NOMO-1 treated with DMSO at 0.1 percent for 48 hours (cell line): ENCODE measurements around the gene NCOA5.
A peak's percentile ranks its signal among the peaks of the same experiment; 100 is the strongest.

Source experiments
- DNase-seq: peaks from one replicate; lab custom pipeline; 2025; ENCODE audit not compliant: unreplicated experiment; lab: John Stamatoyannopoulos, UW

Gene NCOA5

DNA sequence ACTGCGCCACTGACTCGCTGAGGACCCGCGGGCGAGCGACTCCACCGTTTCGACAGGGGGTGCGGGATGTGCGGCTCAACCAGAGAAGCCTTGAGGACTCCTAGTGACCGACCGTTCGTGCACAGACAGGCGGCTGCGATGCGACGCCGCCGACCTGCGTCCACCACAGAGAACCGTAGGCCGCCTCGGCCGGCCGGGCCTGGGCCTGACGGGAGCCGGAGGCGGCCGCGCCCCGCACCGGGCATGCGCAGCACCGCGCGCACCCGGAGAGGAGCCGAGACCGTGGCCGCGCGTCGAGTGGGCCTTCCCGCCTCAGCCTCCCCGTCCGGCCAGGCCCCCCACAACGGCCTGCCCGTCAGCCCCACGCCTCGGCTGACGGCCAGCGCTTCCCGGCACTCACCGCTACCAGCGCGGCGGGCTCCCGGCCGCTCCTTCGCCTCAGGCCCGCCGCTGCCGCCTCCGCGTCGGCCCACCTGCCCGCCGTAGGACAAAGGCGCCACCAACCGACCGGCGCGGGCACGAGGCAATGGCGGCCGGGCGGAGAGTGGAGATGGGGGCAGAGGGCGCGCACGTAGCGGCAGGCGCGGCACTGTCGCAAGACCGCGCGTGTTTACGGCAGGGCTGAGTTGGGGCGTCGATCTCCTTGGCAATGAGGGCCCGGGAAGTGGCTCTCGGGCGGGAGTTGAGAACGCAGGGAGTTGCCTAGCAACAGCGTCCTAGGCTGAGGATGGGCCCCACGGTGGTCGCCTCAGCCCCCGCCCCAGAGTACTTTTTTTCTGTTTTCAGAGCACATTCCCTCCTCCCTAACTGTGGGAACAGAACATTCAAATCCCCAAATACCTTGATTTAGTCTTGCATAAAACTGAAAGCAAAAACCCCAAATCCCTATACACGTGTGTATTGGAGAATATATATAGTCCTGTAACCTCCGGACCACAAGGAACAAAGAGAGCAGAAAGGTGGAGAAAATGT lies at the start of gene NCOA5:
TSS of gene NCOA5 (minus strand) at position 546 of the 972 bp plus-strand sequence. CDS start 10,538 bp downstream, outside the sequence.
- DNase-seq: peak; percentile 93

DNA sequence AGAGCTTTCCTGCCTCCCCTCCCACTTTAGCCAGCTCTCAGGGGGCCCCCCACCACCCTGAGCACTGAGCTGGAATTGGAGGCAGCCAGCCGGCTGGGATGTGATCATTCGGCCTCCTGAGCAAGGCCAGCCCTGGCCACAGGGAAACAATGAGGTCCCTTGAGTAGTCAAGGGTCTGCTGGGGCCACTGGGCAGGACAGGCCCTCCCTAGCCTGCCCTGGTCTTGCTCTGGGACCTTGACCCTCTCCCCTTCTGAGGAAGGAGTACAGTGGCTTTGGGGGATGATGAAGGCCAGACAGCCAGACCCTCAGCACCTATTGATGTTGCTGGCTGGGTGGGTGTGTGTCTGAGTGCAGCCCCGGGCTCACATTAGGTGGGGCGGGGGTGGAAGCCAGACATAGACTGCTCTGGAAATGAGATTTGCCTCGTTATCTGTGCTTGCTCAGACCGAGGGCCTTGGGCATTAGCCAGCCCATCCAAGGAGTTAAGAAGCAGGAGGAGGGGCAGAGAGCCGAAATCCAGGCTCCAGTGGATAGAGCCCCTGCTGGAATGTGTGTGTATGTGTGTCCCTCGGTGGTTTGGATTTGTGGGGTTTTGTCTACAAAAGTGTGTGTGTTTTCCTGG lies 49.6 kb upstream of the NCOA5 start:
- no peak for DNase-seq

DNA sequence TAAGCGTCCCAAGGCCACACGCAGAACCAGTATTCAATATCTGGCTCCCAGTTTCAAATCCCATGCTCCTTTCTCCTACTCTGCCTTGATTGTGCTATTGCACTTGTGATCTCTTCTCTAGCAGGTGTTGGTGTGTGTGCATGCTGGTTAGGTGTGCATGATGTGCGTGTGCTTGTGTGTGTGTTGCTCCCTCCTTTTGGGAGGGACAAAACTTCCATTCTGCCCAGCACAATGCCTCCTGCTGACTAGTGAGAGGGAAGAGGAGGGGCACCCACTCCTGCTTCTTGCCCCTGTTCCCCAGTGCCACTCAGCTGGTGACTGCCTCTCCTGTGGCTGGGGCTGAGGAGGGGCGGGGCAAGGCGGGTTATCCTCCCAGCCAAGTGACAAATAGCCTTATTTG lies 48.1 kb upstream of the NCOA5 start:
- no peak for DNase-seq

DNA sequence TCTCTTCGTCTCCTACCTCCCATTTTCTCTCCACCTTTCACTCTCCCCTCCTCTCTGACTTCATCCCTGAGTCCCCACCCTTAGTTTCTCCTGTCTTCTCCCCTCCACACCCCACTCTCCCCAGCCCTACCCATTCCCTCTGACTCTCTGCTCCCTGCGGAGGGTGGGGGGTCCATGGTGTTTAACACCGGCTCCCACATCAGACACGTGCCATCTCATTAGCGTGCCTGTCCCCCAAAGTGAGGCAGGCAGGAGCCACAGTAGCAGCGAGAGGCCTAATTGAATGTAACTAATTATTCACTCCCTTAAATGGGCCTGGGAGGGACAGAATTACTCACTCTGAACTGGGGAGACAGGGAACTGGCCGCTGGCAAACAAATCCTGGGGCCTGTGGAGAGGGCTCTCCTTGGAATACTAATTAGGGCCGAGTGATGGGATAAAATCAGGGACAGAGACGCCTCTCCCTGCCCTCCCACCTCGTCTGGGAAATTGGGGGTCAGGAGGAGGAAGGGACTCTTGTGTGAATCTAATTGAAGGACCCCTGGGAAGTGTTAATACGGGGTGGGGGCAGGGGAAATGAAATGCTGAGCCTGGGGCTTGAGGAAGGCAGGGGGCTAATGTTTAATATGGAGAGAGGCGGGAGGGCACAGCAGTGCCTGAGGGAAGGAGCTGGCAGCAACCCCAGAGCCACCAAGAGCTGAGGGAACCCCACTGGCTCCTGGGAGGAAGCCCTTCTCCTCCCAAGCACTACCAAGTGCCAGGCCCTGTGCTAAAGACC lies 46.3 kb upstream of the NCOA5 start:
- no peak for DNase-seq

GRCh38 chr20:46134716-46135115 lies 45.0 kb upstream of the NCOA5 start:
- DNase-seq: no peak

DNA sequence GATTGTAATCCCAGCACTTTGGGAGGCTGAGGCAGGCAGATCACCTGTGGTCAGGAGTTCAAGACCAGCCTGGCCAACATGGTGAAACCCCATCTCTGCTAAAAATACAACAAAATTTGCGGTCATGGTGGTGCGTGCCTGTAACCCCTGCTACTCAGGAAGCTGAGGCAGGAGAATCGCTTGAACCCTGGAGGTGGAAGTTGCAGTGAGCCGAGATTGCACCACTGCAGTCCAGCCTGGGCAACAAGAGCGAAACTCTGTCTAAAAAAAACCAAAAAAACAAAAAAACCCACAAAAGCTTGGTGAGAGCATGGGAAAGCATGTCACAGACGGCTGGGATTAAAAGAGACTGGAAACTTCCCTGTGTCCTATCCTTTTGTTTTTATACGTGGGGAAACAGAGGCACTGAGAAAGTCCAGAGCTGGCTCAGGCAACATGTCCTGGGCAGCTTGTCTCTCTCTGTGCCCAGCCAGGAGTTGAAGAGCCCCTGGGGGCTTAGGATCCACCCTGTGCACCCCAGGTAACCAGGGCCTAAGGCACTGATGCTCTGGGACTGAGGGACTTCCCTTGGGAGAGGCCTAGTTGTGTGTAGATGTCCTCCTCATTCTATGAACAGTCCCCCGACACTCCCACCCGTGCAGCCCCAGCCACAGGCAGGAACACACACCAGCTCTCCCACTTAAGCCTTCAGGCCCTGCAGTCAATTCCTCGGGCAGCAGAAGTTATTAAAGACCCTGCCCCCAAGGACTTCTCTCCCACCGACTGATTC lies 44.3 kb upstream of the NCOA5 start:
- DNase-seq: no peak

DNA sequence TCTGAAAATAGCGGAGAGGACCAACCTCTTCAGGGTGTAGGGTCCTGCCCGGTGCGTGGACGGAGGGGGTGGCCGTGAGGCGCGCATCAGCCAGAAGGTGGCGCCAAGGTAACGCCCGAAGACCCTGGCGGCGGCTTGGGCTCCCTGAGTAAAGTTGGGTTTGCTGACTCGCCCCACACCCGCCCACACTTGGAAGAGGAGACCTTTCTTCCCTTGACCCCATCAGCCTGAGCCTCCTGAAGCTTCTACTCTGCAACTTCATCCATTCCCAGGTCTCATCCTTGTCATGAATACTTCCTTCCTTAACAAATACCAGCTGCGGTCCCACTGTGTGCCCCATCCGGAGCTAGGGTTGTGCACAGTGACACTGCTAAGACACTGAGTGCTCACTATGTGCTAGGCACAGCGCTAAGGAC lies 43.0 kb upstream of the NCOA5 start:
- DNase-seq: peak; percentile 59

- no peak for DNase-seq
Observed at GRCh38 chr20:46131396-46131795, 41.6 kb upstream of the NCOA5 start.

GRCh38 chr20:46130534-46130933 lies 40.8 kb upstream of the NCOA5 start:
- no peak for DNase-seq

- no peak for DNase-seq
Observed at GRCh38 chr20:46129955-46130481, 40.3 kb upstream of the NCOA5 start.

GRCh38 chr20:46128310-46129151 lies 38.8 kb upstream of the NCOA5 start:
- DNase-seq: no peak

DNA sequence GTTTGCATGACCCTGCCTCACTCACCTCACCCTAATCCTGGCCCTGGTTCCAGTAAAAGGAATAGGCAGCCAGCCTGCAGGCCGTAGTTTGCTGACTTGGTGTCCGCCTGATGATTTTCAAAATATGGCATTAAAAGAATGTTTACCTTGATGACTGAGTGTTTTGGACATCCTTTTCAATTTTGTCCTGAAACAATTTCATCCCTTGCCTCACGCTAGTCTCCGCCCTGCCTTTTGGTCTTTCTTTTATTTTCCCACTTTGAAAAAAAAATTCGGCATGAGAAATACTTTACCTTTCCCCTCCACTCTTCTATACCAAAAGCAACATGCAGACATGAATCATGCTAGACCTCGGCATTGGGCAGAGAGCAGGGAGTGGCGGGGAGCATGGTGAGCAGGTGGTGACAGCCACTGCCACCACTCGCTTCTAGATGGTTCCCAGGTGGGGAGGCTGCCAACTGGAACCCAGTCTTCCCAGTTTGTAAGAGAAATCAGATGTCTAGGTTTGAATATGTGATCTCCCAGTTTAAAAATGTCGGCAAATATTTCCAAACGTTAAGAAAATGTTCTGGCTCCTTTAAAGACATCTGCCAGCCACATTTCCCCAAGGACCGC lies 37.7 kb upstream of the NCOA5 start:
- DNase-seq: no peak

DNA sequence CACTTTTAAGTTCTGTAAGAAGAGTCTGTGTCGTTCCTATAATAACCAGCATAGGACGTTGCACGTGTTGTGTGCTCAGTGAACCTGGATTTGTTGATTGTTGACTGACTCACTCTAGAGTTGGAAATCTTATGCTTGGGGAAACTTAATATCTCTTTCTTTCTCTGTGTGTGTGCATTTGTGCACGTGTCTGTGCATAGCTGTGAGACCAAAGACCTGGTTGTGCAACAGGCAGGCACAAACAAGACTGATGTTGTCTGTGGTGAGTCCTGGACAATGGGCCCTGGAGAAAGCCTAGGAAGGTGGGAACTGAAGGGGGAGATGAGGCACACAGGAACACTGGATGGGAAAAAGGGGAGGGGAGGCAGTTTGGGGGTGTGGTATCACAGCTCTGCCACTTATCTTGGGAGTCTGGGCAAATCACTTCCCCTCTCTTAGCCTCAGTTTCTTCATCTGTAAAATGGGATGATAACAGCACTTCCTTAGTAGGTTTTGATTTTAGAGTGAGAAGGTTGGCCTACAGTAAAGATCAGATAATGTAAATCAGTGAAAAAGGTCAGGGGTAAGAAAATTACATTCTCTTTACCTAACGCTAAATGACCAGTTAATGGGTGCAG lies 36.8 kb upstream of the NCOA5 start:
- DNase-seq: no peak

GRCh38 chr20:46123482-46124245 lies 33.9 kb upstream of the NCOA5 start:
- DNase-seq: no peak

- DNase-seq: no peak
Observed at GRCh38 chr20:46122516-46123481, 33.0 kb upstream of the NCOA5 start.

- DNase-seq: no peak
Observed at GRCh38 chr20:46122071-46122470, 32.3 kb upstream of the NCOA5 start.
